B cell (primary cell): ENCODE measurements around the gene SRPRB. TPM values are rescaled to one million over a fixed set of nuclear protein-coding genes. Genes with fewer than 3 reads are reported as not detected.

Experiments
- ATAC-seq: fragments of 200-7000 bp; cut with Tn5 transposase; one replicate; pipeline ENCODE4 v1.10.0; 2021; ENCODE audit warnings: low read depth, mild to moderate bottlenecking, moderate number of reproducible peaks, moderate library complexity
- CTCF ChIA-PET: fragments of 350-600 bp; sonication (Branson Sonifier 250); formaldehyde crosslinking; loops from one replicate; lab custom pipeline; 2021; ENCODE audit warnings: antibody characterized with exemption, inconsistent platforms; lab: Charles Lee
- POLR2A ChIA-PET: fragments of 350-600 bp; sonication (Branson Sonifier 250); formaldehyde crosslinking; loops from one replicate; lab custom pipeline; 2021; ENCODE audit warnings: antibody characterized with exemption; lab: Charles Lee
- DNase-seq: peaks from one replicate; pipeline ENCODE4 v3.0.0; 2013
- H2AFZ ChIP-seq: 2 replicates; pipeline ENCODE4 v1.6.1; 2012; ENCODE audit warnings: mild to moderate bottlenecking, low read depth, low read length; ENCODE audit not compliant: insufficient read depth, poor library complexity, severe bottlenecking
- H3K27ac ChIP-seq, 2 donors: 1 replicate in 1 of 2; 2 replicates in 1 of 2; pipeline ENCODE4 v1.5.1; 2012 to 2013; ENCODE audit warnings: low read length in 2 of 2, mild to moderate bottlenecking in 2 of 2, moderate library complexity in 1 of 2
- H3K27me3 ChIP-seq, 4 experiments: fragments of 200-600 bp in 1 of 4; sonication (generic) in 1 of 4; replicated peaks in 1 of 4; 1 replicate in 2 of 4; 2 replicates in 2 of 4; pipeline versions ENCODE4 v1.6.1 to v1.7.0; 2013 to 2016; ENCODE audit warnings: low read length in 3 of 4, mild to moderate bottlenecking in 2 of 4, mixed read lengths in 1 of 4, moderate library complexity in 1 of 4; ENCODE audit not compliant: insufficient read depth in 4 of 4, control insufficient read depth in 3 of 4; ENCODE audit errors: control extremely low read depth in 1 of 4
- H3K36me3 ChIP-seq, 2 experiments: replicated peaks in 1 of 2; 1 replicate in 1 of 2; 2 replicates in 1 of 2; pipeline versions ENCODE4 v1.6.1 to v1.7.1; 2013; ENCODE audit warnings: low read length in 1 of 2; ENCODE audit not compliant: insufficient read depth in 2 of 2, control insufficient read depth in 1 of 2; ENCODE audit errors: control extremely low read depth in 1 of 2, extremely low read depth in 1 of 2
- H3K4me1 ChIP-seq, 2 donors: fragments of 200-600 bp in 1 of 2; sonication (generic) in 1 of 2; 1 replicate in 1 of 2; 2 replicates in 1 of 2; pipeline versions ENCODE4 v1.5.1 to v1.6.1; 2013 to 2017; ENCODE audit warnings: low read length in 2 of 2; ENCODE audit not compliant: control insufficient read depth in 2 of 2, insufficient read depth in 2 of 2
- H3K4me2 ChIP-seq: replicated peaks from 2 replicates; pipeline ENCODE3; 2012; ENCODE audit warnings: mild to moderate bottlenecking, low read depth, low read length; ENCODE audit not compliant: poor library complexity, severe bottlenecking
- H3K4me3 ChIP-seq, 5 experiments: fragments of 200-600 bp in 1 of 5; sonication (generic) in 1 of 5; 1 replicate in 3 of 5; 2 replicates in 2 of 5; pipeline versions ENCODE4 v1.5.1 to v1.7.0; 2011 to 2016; ENCODE audit warnings: low read length in 4 of 5, mild to moderate bottlenecking in 4 of 5, low read depth in 2 of 5, control low read depth in 1 of 5, moderate library complexity in 1 of 5; ENCODE audit not compliant: insufficient read depth in 1 of 5; ENCODE audit errors: control extremely low read depth in 1 of 5, extremely low read depth in 1 of 5
- H3K79me2 ChIP-seq: fragments of 200-600 bp; sonication (generic); one replicate; pipeline ENCODE4 v1.6.0; 2016; ENCODE audit warnings: low read length; ENCODE audit not compliant: control insufficient read depth, insufficient read depth
- H3K9ac ChIP-seq: fragments of 200-600 bp; sonication (generic); 2 replicates; pipeline ENCODE4 v1.6.1; 2017; ENCODE audit warnings: mild to moderate bottlenecking, low read length, moderate library complexity
- H3K9me3 ChIP-seq, 3 donors: one replicate each; pipeline versions ENCODE4 v1.6.1 to v1.7.1; 2013; ENCODE audit warnings: low read length in 2 of 3; ENCODE audit not compliant: control insufficient read depth in 2 of 3, insufficient read depth in 1 of 3; ENCODE audit errors: control extremely low read depth in 1 of 3
- H4K20me1 ChIP-seq: 2 replicates; pipeline ENCODE4 v1.6.0; 2012; ENCODE audit warnings: mild to moderate bottlenecking, low read length; ENCODE audit not compliant: insufficient read depth, control insufficient read depth, poor library complexity, severe bottlenecking
- H3K27ac Mint-ChIP-seq: one replicate; pipeline ENCODE4 v1.8.0; 2021; ENCODE audit warnings: mixed read lengths
- H3K27me3 Mint-ChIP-seq: one replicate; pipeline ENCODE4 v1.8.0; 2021; ENCODE audit warnings: mixed read lengths
- H3K4me1 Mint-ChIP-seq: one replicate; pipeline ENCODE4 v1.8.0; 2021; ENCODE audit warnings: mixed read lengths
- H3K4me3 Mint-ChIP-seq: one replicate; pipeline ENCODE4 v1.8.0; 2021; ENCODE audit warnings: mixed read lengths
- H3K9me3 Mint-ChIP-seq: one replicate; pipeline ENCODE4 v1.8.0; 2022; ENCODE audit warnings: mixed read lengths; ENCODE audit not compliant: insufficient read depth
- EZH2 ChIP-seq: IDR thresholded peaks from 2 replicates; pipeline ENCODE4 v1.6.1; 2012; ENCODE audit warnings: borderline replicate concordance, low read depth, mild to moderate bottlenecking, moderate library complexity, low read length; ENCODE audit not compliant: insufficient read depth, poor library complexity, severe bottlenecking
- WGBS: methylation state at CpG from one replicate; pipeline ENCODE4 v1.1.5; 2013; ENCODE audit warnings: missing lambda C conversion rate; ENCODE audit not compliant: insufficient coverage; 5-methylcytosine and 5-hydroxymethylcytosine counted together
- intact Hi-C: fragments of 100-400 bp; cut with micrococcal nuclease; formaldehyde crosslinking; loops from one replicate; pipeline ENCODE4 v1.10.0; 2022
- polyA plus RNA-seq: library from polyadenylated mRNA; depleted of rRNA; stranded (reverse); fragments of >200 nt; gene quantifications from 2 replicates; pipeline ENCODE4 v1.2.3, GENCODE V29; 2012
- total RNA-seq, 2 donors: library from RNA; stranded (reverse); fragments of 120-200 nt in 1 of 2; gene quantifications; 1 replicate in 1 of 2; 2 replicates in 1 of 2; pipeline versions ENCODE4 v1.2.3 to v1.2.4, GENCODE V29; 2013 to 2022
- TF ChIP-seq, protein P1 (sequence below): fragments of 200-600 bp; IDR thresholded peaks from one replicate; pipeline ENCODE4 v1.8.0; 2022; ENCODE audit warnings: antibody characterized with exemption, mild to moderate bottlenecking

The SRPRB gene
- total and polyA plus RNA-seq, 2 donors (not counting 1 experiment from before 2014, with no cell fraction given) = 10.1 to 28.8 TPM

DNA sequence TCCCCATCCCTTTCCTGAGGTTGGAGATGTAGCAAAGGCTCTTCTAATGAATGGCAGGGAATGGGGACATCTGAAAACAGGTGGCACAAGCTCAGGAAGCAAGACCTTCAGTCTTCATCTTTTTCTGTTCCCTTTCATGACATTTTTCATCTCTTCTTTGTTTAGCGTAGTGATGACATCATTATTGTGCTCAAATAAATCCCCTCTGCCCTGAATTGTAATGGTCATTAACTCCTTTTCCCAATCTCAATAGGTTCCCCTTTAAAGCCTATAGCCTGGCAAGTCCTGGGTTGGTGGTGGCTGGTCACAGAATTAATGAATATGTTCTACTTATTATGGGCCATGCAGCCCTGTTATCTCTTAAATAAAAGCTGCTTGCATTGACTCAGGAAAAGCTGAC, 38.0 kb upstream of the SRPRB start:
- Histone ChIP-seq H3K9ac (no peak overlapping the region), H3K36me3 (no peaks in the 10 kb centered on the region), H3K4me3 (no peak overlapping the region), H4K20me1 (no peaks in the 10 kb centered on the region), H3K4me1 (no peaks in the 10 kb centered on the region), H3K27ac (no peak overlapping the region), H3K9me3 (no peaks in the 10 kb centered on the region), H2AFZ (no peak overlapping the region), H3K27me3 (peaks cover 0 to 4% (median 2%) of the 10 kb centered on the region in 4 experiments), H3K4me2 (no peak overlapping the region), H3K79me2 (no peaks in the 10 kb centered on the region)
- Mint-ChIP-seq H3K27ac (no peak overlapping the region), H3K4me1 (no peaks in the 10 kb centered on the region), H3K4me3 (no peak overlapping the region), H3K9me3 (no peaks in the 10 kb centered on the region), H3K27me3 (peaks cover 25% of the 10 kb centered on the region)
- DNase-seq (no peak), ATAC-seq (no peak)
- 83% methylated on average over 1 of the region's 1 CpG for WGBS
- no peak for TF ChIP-seq EZH2
- TF ChIP-seq, protein P1, sequence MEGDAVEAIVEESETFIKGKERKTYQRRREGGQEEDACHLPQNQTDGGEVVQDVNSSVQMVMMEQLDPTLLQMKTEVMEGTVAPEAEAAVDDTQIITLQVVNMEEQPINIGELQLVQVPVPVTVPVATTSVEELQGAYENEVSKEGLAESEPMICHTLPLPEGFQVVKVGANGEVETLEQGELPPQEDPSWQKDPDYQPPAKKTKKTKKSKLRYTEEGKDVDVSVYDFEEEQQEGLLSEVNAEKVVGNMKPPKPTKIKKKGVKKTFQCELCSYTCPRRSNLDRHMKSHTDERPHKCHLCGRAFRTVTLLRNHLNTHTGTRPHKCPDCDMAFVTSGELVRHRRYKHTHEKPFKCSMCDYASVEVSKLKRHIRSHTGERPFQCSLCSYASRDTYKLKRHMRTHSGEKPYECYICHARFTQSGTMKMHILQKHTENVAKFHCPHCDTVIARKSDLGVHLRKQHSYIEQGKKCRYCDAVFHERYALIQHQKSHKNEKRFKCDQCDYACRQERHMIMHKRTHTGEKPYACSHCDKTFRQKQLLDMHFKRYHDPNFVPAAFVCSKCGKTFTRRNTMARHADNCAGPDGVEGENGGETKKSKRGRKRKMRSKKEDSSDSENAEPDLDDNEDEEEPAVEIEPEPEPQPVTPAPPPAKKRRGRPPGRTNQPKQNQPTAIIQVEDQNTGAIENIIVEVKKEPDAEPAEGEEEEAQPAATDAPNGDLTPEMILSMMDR = no peak
- ChIA-PET POLR2A (interaction anchor here (0.6 kb wide), 1 partner anchor 580 kb away, joined by 4 read pairs; no protein-coding TSS in a partner anchor), CTCF (no interaction called here)
- intact Hi-C loops = no loop called here

DNA sequence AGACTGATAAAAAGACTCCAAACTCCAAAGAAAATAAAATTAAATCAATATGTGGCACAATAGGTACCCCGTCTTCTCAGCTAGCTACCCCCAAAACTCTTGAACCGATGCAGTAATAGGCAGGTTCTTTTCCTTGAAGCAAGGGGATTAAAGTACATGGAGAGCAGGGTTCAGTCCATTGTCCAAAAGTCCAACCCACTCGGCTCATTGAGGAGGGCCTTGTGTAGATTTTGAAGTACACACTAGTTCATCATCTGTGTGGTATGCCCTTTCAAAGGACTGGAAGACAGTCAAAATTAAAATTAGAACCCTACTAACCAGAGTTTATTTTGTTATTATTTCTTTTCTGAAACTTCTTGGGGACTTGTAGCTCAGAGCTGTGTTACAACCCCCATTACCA, 36.1 kb upstream of the SRPRB start:
- Histone ChIP-seq H3K9ac (no peak overlapping the region), H4K20me1 (no peaks in the 10 kb centered on the region), H3K4me1 (no peaks in the 10 kb centered on the region), H3K27me3 (peaks cover 0 to 3% (median 2%) of the 10 kb centered on the region in 4 experiments), H3K36me3 (no peaks in the 10 kb centered on the region), H3K9me3 (no peaks in the 10 kb centered on the region), H3K4me3 (no peak overlapping the region), H3K27ac (no peak overlapping the region), H3K79me2 (no peaks in the 10 kb centered on the region), H3K4me2 (no peak overlapping the region), H2AFZ (no peak overlapping the region)
- Mint-ChIP-seq H3K9me3 (no peaks in the 10 kb centered on the region), H3K27me3 (peaks cover 30% of the 10 kb centered on the region), H3K4me3 (no peak overlapping the region), H3K4me1 (no peaks in the 10 kb centered on the region), H3K27ac (no peak overlapping the region)
- ChIA-PET POLR2A (no interaction called here), CTCF (no interaction called here)
- no CpG with 5 or more reads among the region's 3 CpGs for WGBS
- ATAC-seq = no peak
- TF ChIP-seq, protein P1 = no peak
- no peak for TF ChIP-seq EZH2
- no peak for DNase-seq
- intact Hi-C loops = no loop called here
